Memory B cell (primary cell): Measurements from ENCODE around the gene KCNJ12.
A peak's percentile ranks its signal among the peaks of the same experiment; 100 is the strongest.
"Not testable (repeated sequence)": the region's sequence is repeated elsewhere in the genome, so short reads cannot be mapped to it uniquely, and the experiment has no call there.

Experiments
- ATAC-seq: fragments of 150-1000 bp; cut with Tn5 transposase; 2 replicates; pipeline ENCODE4 v1.10.0; 2021; ENCODE audit warnings: low read depth, mild to moderate bottlenecking, moderate library complexity
- DNase-seq, 2 donors: peaks; one replicate each; pipeline ENCODE4 v3.0.0; 2022; ENCODE audit warnings: low spot score in 2 of 2
- H3K27ac Mint-ChIP-seq: one replicate; pipeline ENCODE4 v1.8.0; 2022; ENCODE audit warnings: mild to moderate bottlenecking, moderate library complexity, mixed read lengths
- H3K27me3 Mint-ChIP-seq: one replicate; pipeline ENCODE4 v1.8.0; 2022; ENCODE audit warnings: mixed read lengths
- H3K36me3 Mint-ChIP-seq: one replicate; pipeline ENCODE4 v1.8.0; 2022; ENCODE audit warnings: mild to moderate bottlenecking, mixed read lengths
- H3K4me1 Mint-ChIP-seq: one replicate; pipeline ENCODE4 v1.8.0; 2022; ENCODE audit warnings: mixed read lengths
- H3K4me3 Mint-ChIP-seq: one replicate; pipeline ENCODE4 v1.8.0; 2022; ENCODE audit warnings: mild to moderate bottlenecking, moderate library complexity, mixed read lengths
- H3K9me3 Mint-ChIP-seq: one replicate; pipeline ENCODE4 v1.8.0; 2022; ENCODE audit warnings: mixed read lengths

The KCNJ12 gene

GRCh38 chr17:21453144-21453898, 77.2 kb downstream of the KCNJ12 start:
- no peak for ATAC-seq
- Mint-ChIP-seq H3K36me3 (no peaks in the 10 kb centered on the region), H3K27ac (no peak overlapping the region), H3K4me3 (no peak overlapping the region), H3K9me3 (peaks cover 2% of the 10 kb centered on the region), H3K4me1 (peaks cover 18% of the 10 kb centered on the region), H3K27me3 (peaks cover 38% of the 10 kb centered on the region)
- no peak for DNase-seq

- not testable (repeated sequence) for H3K9me3 Mint-ChIP-seq, H3K36me3 Mint-ChIP-seq, H3K27ac Mint-ChIP-seq, ATAC-seq, DNase-seq, H3K4me3 Mint-ChIP-seq
- Mint-ChIP-seq H3K27me3 (peaks cover 39% of the 10 kb centered on the region), H3K4me1 (peaks cover 18% of the 10 kb centered on the region)
These were observed 77.8 kb downstream of the KCNJ12 start for GRCh38 chr17:21454006-21454405.

- Mint-ChIP-seq H3K27me3 (peaks cover 39% of the 10 kb centered on the region), H3K27ac (no peak overlapping the region), H3K4me3 (no peak overlapping the region), H3K36me3 (no peaks in the 10 kb centered on the region), H3K4me1 (peaks cover 18% of the 10 kb centered on the region), H3K9me3 (peaks cover 2% of the 10 kb centered on the region)
- ATAC-seq (no peak), DNase-seq (no peak)
These were observed 78.3 kb downstream of the KCNJ12 start for GRCh38 chr17:21454441-21454840.

GRCh38 chr17:21455761-21456160, 79.6 kb downstream of the KCNJ12 start:
- no peak overlapping the region for H3K4me3 Mint-ChIP-seq
- H3K27ac Mint-ChIP-seq: no peak overlapping the region
- H3K36me3 Mint-ChIP-seq: no peaks in the 10 kb centered on the region
- ATAC-seq (no peak), DNase-seq (no peak)
- H3K4me1 Mint-ChIP-seq: peaks cover 18% of the 10 kb centered on the region
- peaks cover 35% of the 10 kb centered on the region for H3K27me3 Mint-ChIP-seq
- H3K9me3 Mint-ChIP-seq: peaks cover 2% of the 10 kb centered on the region

- not testable (repeated sequence) for DNase-seq, ATAC-seq, H3K27ac Mint-ChIP-seq, H3K9me3 Mint-ChIP-seq, H3K4me3 Mint-ChIP-seq, H3K36me3 Mint-ChIP-seq
- peaks cover 18% of the 10 kb centered on the region for H3K4me1 Mint-ChIP-seq
- H3K27me3 Mint-ChIP-seq: peaks cover 35% of the 10 kb centered on the region
These were observed 80.3 kb downstream of the KCNJ12 start for GRCh38 chr17:21456449-21456848.

GRCh38 chr17:21457051-21458026, 81.2 kb downstream of the KCNJ12 start:
- DNase-seq: peak; percentile 86 to 90
- peak; percentile 83 for ATAC-seq
- H3K9me3 Mint-ChIP-seq: peaks cover 2% of the 10 kb centered on the region
- H3K27ac Mint-ChIP-seq: peak overlapping the region; percentile 35
- peaks cover 36% of the 10 kb centered on the region for H3K27me3 Mint-ChIP-seq
- H3K4me1 Mint-ChIP-seq: peaks cover 17% of the 10 kb centered on the region
- no peak overlapping the region for H3K4me3 Mint-ChIP-seq
- H3K36me3 Mint-ChIP-seq: no peaks in the 10 kb centered on the region

GRCh38 chr17:21458054-21458453, 81.9 kb downstream of the KCNJ12 start:
- DNase-seq (no peak), ATAC-seq (no peak)
- peaks cover 34% of the 10 kb centered on the region for H3K27me3 Mint-ChIP-seq
- no peak overlapping the region for H3K27ac Mint-ChIP-seq
- H3K4me3 Mint-ChIP-seq: no peak overlapping the region
- H3K36me3 Mint-ChIP-seq: no peaks in the 10 kb centered on the region
- peaks cover 13% of the 10 kb centered on the region for H3K4me1 Mint-ChIP-seq
- H3K9me3 Mint-ChIP-seq: peaks cover 2% of the 10 kb centered on the region

- Mint-ChIP-seq H3K9me3 (peaks cover 2% of the 10 kb centered on the region), H3K4me1 (peaks cover 21% of the 10 kb centered on the region), H3K4me3 (no peak overlapping the region), H3K36me3 (no peaks in the 10 kb centered on the region), H3K27me3 (peaks cover 36% of the 10 kb centered on the region), H3K27ac (no peak overlapping the region)
- ATAC-seq (no peak), DNase-seq (no peak)
These were observed 83.4 kb downstream of the KCNJ12 start for GRCh38 chr17:21459536-21459935.

- no peak for ATAC-seq
- H3K27me3 Mint-ChIP-seq: peaks cover 33% of the 10 kb centered on the region
- H3K4me1 Mint-ChIP-seq: peaks cover 21% of the 10 kb centered on the region
- H3K27ac Mint-ChIP-seq: no peak overlapping the region
- H3K36me3 Mint-ChIP-seq: no peaks in the 10 kb centered on the region
- DNase-seq: no peak
- H3K9me3 Mint-ChIP-seq: peaks cover 2% of the 10 kb centered on the region
- H3K4me3 Mint-ChIP-seq: no peak overlapping the region
These were observed 84.2 kb downstream of the KCNJ12 start for GRCh38 chr17:21460358-21460757.

- ATAC-seq (no peak), DNase-seq (no peak)
- H3K36me3 Mint-ChIP-seq: no peaks in the 10 kb centered on the region
- no peak overlapping the region for H3K4me3 Mint-ChIP-seq
- no peak overlapping the region for H3K27ac Mint-ChIP-seq
- H3K4me1 Mint-ChIP-seq: peaks cover 14% of the 10 kb centered on the region
- H3K27me3 Mint-ChIP-seq: peaks cover 24% of the 10 kb centered on the region
- no peaks in the 10 kb centered on the region for H3K9me3 Mint-ChIP-seq
These were observed 86.1 kb downstream of the KCNJ12 start for GRCh38 chr17:21462237-21462636.

- peak overlapping the region; percentile 1 for H3K4me3 Mint-ChIP-seq
- ATAC-seq: peak; percentile 60
- H3K4me1 Mint-ChIP-seq: peaks cover 10% of the 10 kb centered on the region
- H3K9me3 Mint-ChIP-seq: no peaks in the 10 kb centered on the region
- DNase-seq: no peak
- H3K27ac Mint-ChIP-seq: no peak overlapping the region
- no peaks in the 10 kb centered on the region for H3K36me3 Mint-ChIP-seq
- peaks cover 14% of the 10 kb centered on the region for H3K27me3 Mint-ChIP-seq
These were observed 87.1 kb downstream of the KCNJ12 start for GRCh38 chr17:21463204-21463661.

- Mint-ChIP-seq H3K27me3 (peaks cover 12% of the 10 kb centered on the region), H3K4me3 (peak overlapping the region; percentile 13)
- ATAC-seq: no peak
These were observed 87.7 kb downstream of the KCNJ12 start for GRCh38 chr17:21463779-21464407.

GRCh38 chr17:21464611-21465021, 88.5 kb downstream of the KCNJ12 start:
- Mint-ChIP-seq H3K36me3 (no peaks in the 10 kb centered on the region), H3K4me1 (peaks cover 10% of the 10 kb centered on the region), H3K27ac (no peak overlapping the region), H3K4me3 (no peak overlapping the region), H3K9me3 (no peaks in the 10 kb centered on the region), H3K27me3 (peaks cover 12% of the 10 kb centered on the region)
- DNase-seq (no peak), ATAC-seq (no peak)

More at GRCh38 chr17:21463779-21464407, 87.7 kb downstream of the KCNJ12 start:
- Mint-ChIP-seq H3K4me1 (peaks cover 10% of the 10 kb centered on the region), H3K27ac (no peak overlapping the region), H3K36me3 (no peaks in the 10 kb centered on the region), H3K9me3 (no peaks in the 10 kb centered on the region)
- no peak for DNase-seq

- Mint-ChIP-seq H3K27me3 (peaks cover 12% of the 10 kb centered on the region), H3K9me3 (no peaks in the 10 kb centered on the region), H3K4me3 (no peak overlapping the region), H3K4me1 (peaks cover 10% of the 10 kb centered on the region), H3K27ac (no peak overlapping the region), H3K36me3 (no peaks in the 10 kb centered on the region)
- DNase-seq: no peak
- ATAC-seq: no peak
These were observed 90.4 kb downstream of the KCNJ12 start for GRCh38 chr17:21466550-21466949.
